Ishikawa (cell line): ENCODE measurements around the gene NPY.

ENCODE experiments used
- CEBPB ChIP-seq: IDR thresholded peaks from 2 replicates; pipeline ENCODE4 v1.6.1; 2012
- CREB1 ChIP-seq: IDR thresholded peaks from 2 replicates; pipeline ENCODE4 v1.6.1; 2012; ENCODE audit warnings: low read depth
- EP300 ChIP-seq: IDR thresholded peaks from 2 replicates; pipeline ENCODE4 v1.6.1; 2012; ENCODE audit warnings: borderline replicate concordance
- FOXM1 ChIP-seq: IDR thresholded peaks from 2 replicates; pipeline ENCODE4 v1.6.1; 2012; ENCODE audit warnings: low read depth, borderline replicate concordance
- RAD21 ChIP-seq: IDR thresholded peaks from 2 replicates; pipeline ENCODE4 v1.6.1; 2012; ENCODE audit warnings: low read depth
- TAF1 ChIP-seq: IDR thresholded peaks from 2 replicates; pipeline ENCODE4 v1.6.1; 2012; ENCODE audit warnings: low read depth, mild to moderate bottlenecking
- TEAD4 ChIP-seq: IDR thresholded peaks from 2 replicates; pipeline ENCODE4 v1.6.1; 2012
- YY1 ChIP-seq: IDR thresholded peaks from 2 replicates; pipeline ENCODE4 v1.6.1; 2012; ENCODE audit warnings: low read depth
- TF ChIP-seq, protein P1 (sequence below): IDR thresholded peaks from 2 replicates; pipeline ENCODE4 v1.6.1; 2012; ENCODE audit warnings: low read depth, mild to moderate bottlenecking
- TF ChIP-seq, protein P2 (sequence below): IDR thresholded peaks from 2 replicates; pipeline ENCODE4 v1.6.1; 2012

DNA sequence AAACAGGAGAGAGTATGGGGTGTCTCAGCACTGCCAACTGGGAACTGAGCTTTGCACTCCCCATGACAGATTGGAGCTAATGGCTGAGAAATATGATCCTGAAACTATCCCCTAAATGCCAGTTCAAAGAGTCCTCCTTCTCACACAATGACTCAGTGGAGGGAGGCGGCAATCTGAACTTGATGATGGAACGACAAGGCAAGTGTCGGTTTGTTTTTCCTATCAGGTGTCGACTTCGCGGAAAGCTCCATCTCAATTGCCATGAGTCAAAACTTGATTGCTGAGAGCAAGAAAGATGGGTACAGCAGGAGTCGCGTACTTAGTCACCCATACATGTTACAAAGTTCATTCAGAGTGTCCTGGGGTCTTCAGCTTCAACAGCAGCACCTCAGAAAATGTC, 52.5 kb downstream of the NPY start:
- TF ChIP-seq RAD21 (no peak), CEBPB (no peak), TAF1 (no peak), FOXM1 (no peak), TEAD4 (no peak), CREB1 (no peak), EP300 (no peak), YY1 (no peak)
- TF ChIP-seq, protein P1, sequence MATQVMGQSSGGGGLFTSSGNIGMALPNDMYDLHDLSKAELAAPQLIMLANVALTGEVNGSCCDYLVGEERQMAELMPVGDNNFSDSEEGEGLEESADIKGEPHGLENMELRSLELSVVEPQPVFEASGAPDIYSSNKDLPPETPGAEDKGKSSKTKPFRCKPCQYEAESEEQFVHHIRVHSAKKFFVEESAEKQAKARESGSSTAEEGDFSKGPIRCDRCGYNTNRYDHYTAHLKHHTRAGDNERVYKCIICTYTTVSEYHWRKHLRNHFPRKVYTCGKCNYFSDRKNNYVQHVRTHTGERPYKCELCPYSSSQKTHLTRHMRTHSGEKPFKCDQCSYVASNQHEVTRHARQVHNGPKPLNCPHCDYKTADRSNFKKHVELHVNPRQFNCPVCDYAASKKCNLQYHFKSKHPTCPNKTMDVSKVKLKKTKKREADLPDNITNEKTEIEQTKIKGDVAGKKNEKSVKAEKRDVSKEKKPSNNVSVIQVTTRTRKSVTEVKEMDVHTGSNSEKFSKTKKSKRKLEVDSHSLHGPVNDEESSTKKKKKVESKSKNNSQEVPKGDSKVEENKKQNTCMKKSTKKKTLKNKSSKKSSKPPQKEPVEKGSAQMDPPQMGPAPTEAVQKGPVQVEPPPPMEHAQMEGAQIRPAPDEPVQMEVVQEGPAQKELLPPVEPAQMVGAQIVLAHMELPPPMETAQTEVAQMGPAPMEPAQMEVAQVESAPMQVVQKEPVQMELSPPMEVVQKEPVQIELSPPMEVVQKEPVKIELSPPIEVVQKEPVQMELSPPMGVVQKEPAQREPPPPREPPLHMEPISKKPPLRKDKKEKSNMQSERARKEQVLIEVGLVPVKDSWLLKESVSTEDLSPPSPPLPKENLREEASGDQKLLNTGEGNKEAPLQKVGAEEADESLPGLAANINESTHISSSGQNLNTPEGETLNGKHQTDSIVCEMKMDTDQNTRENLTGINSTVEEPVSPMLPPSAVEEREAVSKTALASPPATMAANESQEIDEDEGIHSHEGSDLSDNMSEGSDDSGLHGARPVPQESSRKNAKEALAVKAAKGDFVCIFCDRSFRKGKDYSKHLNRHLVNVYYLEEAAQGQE: no peak
- TF ChIP-seq, protein P2, sequence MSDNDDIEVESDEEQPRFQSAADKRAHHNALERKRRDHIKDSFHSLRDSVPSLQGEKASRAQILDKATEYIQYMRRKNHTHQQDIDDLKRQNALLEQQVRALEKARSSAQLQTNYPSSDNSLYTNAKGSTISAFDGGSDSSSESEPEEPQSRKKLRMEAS: no peak
